HG03066 (cell line): ENCODE measurements around the gene COL6A3.

Source experiments
- ATAC-seq: cut with Tn5 transposase; IDR thresholded peaks from one replicate; pipeline ENCODE4 v1.9.1; 2021; ENCODE audit warnings: low read depth; ENCODE audit not compliant: unreplicated experiment

Gene COL6A3

GRCh38 chr2:237276716-237277490 is 137.1 kb downstream of the COL6A3 start:
- no peak for ATAC-seq
